Measurements from ENCODE around the gene HOXA11. TPM values are rescaled to one million over a fixed set of nuclear protein-coding genes. Genes with fewer than 3 reads are reported as not detected.

HOXA11 gene
- total RNA-seq, 1 donor from 2014 or later, result not detected

DNA sequence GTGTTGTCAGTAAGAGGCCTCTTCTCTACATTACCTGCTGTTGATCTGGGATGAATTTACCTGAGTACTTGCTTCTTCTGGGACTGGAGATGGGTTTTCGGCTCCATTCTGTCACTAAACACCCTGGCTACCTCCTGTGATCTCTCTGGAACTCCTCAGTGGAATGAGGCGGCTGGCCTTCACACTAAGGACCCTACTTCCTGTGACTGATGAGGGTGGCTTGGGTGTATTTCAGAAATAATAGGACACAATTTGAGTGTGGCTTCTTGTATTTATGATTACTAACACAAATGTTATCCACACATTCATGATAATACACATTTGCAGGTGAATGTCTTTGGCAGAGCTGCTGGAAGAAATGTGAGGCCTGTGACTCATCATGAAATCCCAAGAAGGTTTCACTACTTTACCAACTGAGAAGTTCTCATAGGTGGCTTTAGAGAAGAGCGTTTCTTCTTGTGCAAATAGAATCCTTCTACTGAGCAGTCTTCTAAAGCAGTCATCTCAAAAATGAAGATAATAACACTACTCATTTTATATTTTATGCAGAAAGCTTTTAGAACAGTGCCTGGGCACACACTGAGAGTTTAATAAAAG lies 36.3 kb upstream of the HOXA11 start:
- Mint-ChIP-seq H3K9me3 (ENCODE audit: unreplicated experiment) (no peaks in the 10 kb centered on the region), H3K27ac (ENCODE audit: unreplicated experiment) (no peak overlapping the region), H3K27me3 (ENCODE audit: unreplicated experiment) (peaks cover 69% of the 10 kb centered on the region), H3K4me3 (ENCODE audit: unreplicated experiment) (no peak overlapping the region), H3K36me3 (ENCODE audit: unreplicated experiment) (no peaks in the 10 kb centered on the region), H3K4me1 (ENCODE audit: unreplicated experiment) (peaks cover 2% of the 10 kb centered on the region)
- TF ChIP-seq, protein P1, sequence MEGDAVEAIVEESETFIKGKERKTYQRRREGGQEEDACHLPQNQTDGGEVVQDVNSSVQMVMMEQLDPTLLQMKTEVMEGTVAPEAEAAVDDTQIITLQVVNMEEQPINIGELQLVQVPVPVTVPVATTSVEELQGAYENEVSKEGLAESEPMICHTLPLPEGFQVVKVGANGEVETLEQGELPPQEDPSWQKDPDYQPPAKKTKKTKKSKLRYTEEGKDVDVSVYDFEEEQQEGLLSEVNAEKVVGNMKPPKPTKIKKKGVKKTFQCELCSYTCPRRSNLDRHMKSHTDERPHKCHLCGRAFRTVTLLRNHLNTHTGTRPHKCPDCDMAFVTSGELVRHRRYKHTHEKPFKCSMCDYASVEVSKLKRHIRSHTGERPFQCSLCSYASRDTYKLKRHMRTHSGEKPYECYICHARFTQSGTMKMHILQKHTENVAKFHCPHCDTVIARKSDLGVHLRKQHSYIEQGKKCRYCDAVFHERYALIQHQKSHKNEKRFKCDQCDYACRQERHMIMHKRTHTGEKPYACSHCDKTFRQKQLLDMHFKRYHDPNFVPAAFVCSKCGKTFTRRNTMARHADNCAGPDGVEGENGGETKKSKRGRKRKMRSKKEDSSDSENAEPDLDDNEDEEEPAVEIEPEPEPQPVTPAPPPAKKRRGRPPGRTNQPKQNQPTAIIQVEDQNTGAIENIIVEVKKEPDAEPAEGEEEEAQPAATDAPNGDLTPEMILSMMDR (IDR thresholded peaks at IDR 0.05), result no peak
- no peak for DNase-seq (ENCODE audit: extremely low spot score, unreplicated experiment)

DNA sequence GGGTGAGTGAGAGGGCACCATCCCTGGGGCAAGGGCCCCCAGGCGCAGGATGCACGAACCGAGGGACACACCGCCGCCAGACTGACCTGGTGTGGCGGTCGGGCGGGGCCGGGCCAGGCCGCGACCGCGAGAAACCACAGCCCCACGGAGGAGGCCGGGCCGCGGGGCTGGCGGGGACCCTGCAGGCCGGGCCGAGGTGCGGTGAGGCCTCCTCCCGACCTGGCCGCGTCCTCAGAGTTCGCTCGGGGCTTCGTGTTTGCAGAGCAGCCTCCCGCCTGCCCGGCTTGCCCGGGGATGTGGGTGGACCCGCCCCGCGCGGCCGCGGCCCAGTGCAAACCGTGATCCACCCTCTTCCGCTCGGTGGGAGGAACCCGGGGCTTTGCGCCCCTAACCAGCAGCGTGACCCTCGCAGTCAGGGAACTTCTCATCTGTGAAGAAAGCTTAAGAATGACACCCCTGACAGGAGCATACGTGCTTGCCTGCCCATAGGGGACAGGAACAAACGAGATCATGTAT lies 35.5 kb upstream of the HOXA11 start:
- Mint-ChIP-seq H3K4me1 (ENCODE audit: unreplicated experiment) (peaks cover 2% of the 10 kb centered on the region), H3K9me3 (ENCODE audit: unreplicated experiment) (no peaks in the 10 kb centered on the region), H3K27me3 (ENCODE audit: unreplicated experiment) (peaks cover 71% of the 10 kb centered on the region), H3K4me3 (ENCODE audit: unreplicated experiment) (no peak overlapping the region), H3K27ac (ENCODE audit: unreplicated experiment) (no peak overlapping the region), H3K36me3 (ENCODE audit: unreplicated experiment) (no peaks in the 10 kb centered on the region)
- TF ChIP-seq, protein P1 (IDR thresholded peaks at IDR 0.05), result no peak
- no peak for DNase-seq (ENCODE audit: extremely low spot score, unreplicated experiment)

DNA sequence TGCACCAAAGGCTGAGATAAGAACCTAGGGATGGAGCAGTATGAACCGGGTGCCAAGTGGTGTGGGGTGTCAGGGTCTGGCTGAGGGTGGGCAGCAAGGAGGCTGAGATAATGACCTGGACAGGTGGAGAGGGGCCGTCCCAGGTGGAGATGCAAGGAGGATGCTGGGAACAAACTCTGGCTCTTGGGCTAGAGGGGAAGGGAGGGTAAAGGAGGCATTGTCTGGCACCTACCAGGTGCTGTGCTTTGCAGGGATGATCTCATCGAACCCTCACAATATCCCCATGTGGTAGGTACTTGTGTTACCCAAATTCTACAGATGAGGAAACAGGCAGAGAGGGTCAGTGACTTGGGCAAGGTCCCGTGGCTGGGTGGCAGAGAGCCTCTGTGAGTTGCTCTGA lies 34.8 kb upstream of the HOXA11 start:
- no peak overlapping the region for H3K27ac Mint-ChIP-seq (ENCODE audit: unreplicated experiment)
- H3K27me3 Mint-ChIP-seq (ENCODE audit: unreplicated experiment), result peaks cover 70% of the 10 kb centered on the region
- no peak overlapping the region for H3K4me3 Mint-ChIP-seq (ENCODE audit: unreplicated experiment)
- no peaks in the 10 kb centered on the region for H3K9me3 Mint-ChIP-seq (ENCODE audit: unreplicated experiment)
- TF ChIP-seq, protein P1 (IDR thresholded peaks at IDR 0.05), result no peak
- no peaks in the 10 kb centered on the region for H3K4me1 Mint-ChIP-seq (ENCODE audit: unreplicated experiment)
- no peaks in the 10 kb centered on the region for H3K36me3 Mint-ChIP-seq (ENCODE audit: unreplicated experiment)
- DNase-seq (ENCODE audit: extremely low spot score, unreplicated experiment), result no peak

DNA sequence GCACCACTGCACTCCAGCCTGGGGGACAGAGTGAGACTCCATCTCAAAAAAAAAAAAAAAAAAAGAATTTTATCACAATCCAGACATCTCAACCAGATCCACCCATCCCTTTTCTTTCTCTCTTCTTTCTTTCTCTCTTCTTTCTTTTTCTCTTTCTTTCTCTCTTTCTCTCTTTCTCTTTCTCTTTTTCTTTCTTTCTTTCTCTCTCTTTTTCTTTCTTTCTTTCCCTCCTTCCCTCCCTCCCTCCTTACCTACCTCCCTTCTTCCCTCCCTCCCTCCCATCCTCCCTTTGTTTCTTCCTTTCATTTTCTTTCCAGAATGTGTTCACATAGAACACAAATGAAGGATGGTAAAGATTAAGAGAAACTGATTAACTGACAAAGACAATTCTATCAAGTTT lies 32.9 kb upstream of the HOXA11 start:
- Mint-ChIP-seq H3K4me1 (ENCODE audit: unreplicated experiment) (peaks cover 2% of the 10 kb centered on the region), H3K36me3 (ENCODE audit: unreplicated experiment) (no peaks in the 10 kb centered on the region), H3K9me3 (ENCODE audit: unreplicated experiment) (no peaks in the 10 kb centered on the region), H3K27ac (ENCODE audit: unreplicated experiment) (no peak overlapping the region), H3K4me3 (ENCODE audit: unreplicated experiment) (no peak overlapping the region), H3K27me3 (ENCODE audit: unreplicated experiment) (peaks cover 68% of the 10 kb centered on the region)
- TF ChIP-seq, protein P1 (IDR thresholded peaks at IDR 0.05), result no peak
- no peak for DNase-seq (ENCODE audit: extremely low spot score, unreplicated experiment)

DNA sequence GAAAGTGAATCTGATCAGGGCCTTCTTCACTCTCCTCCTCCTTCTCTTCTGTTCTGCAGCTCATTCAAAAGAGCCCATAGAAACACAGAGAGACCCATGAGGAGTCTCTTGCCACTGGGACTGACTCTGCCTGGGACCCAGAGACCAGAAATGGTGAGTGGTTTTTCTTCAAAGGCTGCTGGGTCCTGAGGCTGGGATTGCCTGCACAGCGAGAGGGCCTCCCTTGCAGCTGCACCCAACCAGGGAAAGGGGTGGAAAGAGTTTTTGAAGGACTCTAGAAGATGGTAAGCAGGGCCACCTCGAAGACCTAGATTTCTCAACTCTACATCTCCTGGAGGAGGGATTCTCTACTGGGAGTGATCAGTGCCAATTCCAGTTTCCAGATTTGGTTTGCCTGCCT lies 30.3 kb upstream of the HOXA11 start:
- Mint-ChIP-seq H3K4me3 (ENCODE audit: unreplicated experiment) (no peak overlapping the region), H3K9me3 (ENCODE audit: unreplicated experiment) (no peaks in the 10 kb centered on the region), H3K27me3 (ENCODE audit: unreplicated experiment) (peaks cover 74% of the 10 kb centered on the region), H3K4me1 (ENCODE audit: unreplicated experiment) (peaks cover 2% of the 10 kb centered on the region), H3K36me3 (ENCODE audit: unreplicated experiment) (no peaks in the 10 kb centered on the region), H3K27ac (ENCODE audit: unreplicated experiment) (no peak overlapping the region)
- no peak for DNase-seq (ENCODE audit: extremely low spot score, unreplicated experiment)
- TF ChIP-seq, protein P1 (IDR thresholded peaks at IDR 0.05), result no peak
